ENCODE data around the gene NREP. TPM values are rescaled to one million over a fixed set of nuclear protein-coding genes. Genes with fewer than 3 reads are reported as not detected.

Gene NREP
- total RNA-seq, 5 donors from 2014 or later (not counting 1 experiment from before 2014, with no cell fraction given), result 2.1 to 9.0 (median 4.6) TPM

DNA sequence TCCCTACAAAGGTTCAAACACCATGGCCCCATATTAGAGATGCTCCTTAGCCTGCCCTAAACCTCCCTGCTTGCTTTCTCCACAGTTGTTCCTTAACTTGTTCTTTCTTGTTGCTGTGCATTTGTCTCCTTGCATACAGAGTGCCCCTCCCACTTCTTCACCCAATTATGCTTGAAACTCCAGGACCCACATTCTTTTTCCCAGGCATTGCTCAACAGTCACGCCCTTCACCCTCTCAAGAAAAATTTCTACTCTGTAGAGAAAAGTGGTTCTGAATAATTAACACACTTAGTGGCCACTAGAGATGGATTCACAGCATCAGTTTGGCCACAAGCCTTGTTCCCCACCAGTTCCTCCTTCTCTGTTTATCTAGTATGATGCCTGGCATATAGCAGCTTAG is 57.7 kb downstream of the NREP start:
- Mint-ChIP-seq H3K27me3 (peaks cover 0 to 8% of the 10 kb centered on the region in 2 donors), H3K4me3 (no peak overlapping the region), H3K9me3 (no peaks in the 10 kb centered on the region), H3K27ac (no peak overlapping the region), H3K4me1 (peaks cover 5 to 7% (median 6%) of the 10 kb centered on the region in 3 donors), H3K36me3 (no peaks in the 10 kb centered on the region)
- H3K27me3 ChIP-seq (replicated peaks in 1 of 2; ENCODE audit: control insufficient read depth in 2 of 2, extremely low read depth in 1 of 2, insufficient read depth in 2 of 2, low read length in 1 of 2), result peaks cover 0 to 2% of the 10 kb centered on the region in 2 experiments
- no CpG with 5 or more reads among the region's 1 CpG for WGBS (ENCODE audit: insufficient coverage)
- H3K36me3 ChIP-seq (ENCODE audit: control insufficient read depth in 2 of 2, extremely low read depth in 1 of 2, insufficient read depth in 1 of 2, low read length in 1 of 2), result no peaks in the 10 kb centered on the region
- POLR2A ChIA-PET, result no interaction called here
- H3K27ac ChIP-seq (ENCODE audit: low read length), result no peak overlapping the region
- DNase-seq (no peak), ATAC-seq (replicated peaks in 1 of 4) (no peak)
- CTCF ChIA-PET, result interaction anchor here in 1 of 2 donors (0.6 kb wide), 1 partner anchor 9 kb away, joined by 3 read pairs; no protein-coding TSS in a partner anchor
- H3K4me1 ChIP-seq (ENCODE audit: control insufficient read depth in 1 of 2, extremely low read depth in 1 of 2, insufficient read depth in 2 of 2, low read length in 2 of 2), result peaks cover 3 to 6% of the 10 kb centered on the region in 2 experiments
- H3K4me3 ChIP-seq (ENCODE audit: control insufficient read depth in 1 of 2, extremely low read depth in 1 of 2, low read length in 1 of 2), result no peak overlapping the region
- no peaks in the 10 kb centered on the region for H3K9me3 ChIP-seq

DNA sequence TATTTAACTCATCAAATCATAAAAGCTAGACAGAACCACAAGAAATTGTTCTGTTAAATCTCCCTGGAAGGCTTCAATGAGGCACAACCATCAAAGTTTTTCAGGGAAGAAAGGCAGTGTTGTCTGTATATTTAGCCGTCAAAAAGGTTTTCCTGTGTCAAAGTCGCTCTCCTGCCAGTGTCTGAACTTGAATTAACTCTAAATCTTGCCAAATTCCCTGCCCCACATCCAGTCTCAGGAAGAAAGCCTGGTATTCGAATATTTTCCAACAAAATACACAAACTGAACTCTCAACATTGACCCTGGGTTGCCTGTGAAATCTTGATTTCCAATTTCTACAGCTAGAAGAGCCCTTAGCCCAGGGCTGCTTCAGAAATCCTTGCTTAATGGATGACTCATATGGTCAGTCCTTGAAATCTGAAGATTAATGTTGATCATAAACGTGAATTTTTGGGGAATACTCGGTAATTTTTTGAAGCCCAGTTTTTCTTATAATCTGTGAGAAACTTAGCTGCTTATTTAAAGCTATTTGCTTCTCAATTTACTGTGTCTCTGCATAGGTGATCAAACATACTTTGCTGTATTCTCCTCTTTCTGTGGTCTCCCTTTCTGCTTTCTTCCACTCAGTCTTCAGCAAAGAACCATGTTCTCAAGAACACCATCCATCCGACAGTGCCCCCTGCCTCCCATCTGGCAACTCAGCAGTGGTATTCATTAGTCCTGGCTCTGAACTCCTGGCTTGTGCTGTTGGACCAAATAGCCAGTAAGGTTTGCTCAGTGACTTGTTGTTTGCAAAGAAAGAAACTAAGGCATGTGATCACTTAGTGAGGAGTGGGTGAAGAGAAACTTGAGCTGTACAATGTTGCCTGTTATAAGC is 58.9 kb downstream of the NREP start:
- H3K27ac Mint-ChIP-seq, result no peak overlapping the region
- CTCF ChIA-PET, result no interaction called here
- POLR2A ChIA-PET, result no interaction called here
- H3K9me3 Mint-ChIP-seq, result no peaks in the 10 kb centered on the region
- 68% methylated on average over 4 of the region's 6 CpGs for WGBS (ENCODE audit: insufficient coverage)
- Histone ChIP-seq H3K27ac (ENCODE audit: low read length) (no peak overlapping the region), H3K36me3 (ENCODE audit: control insufficient read depth in 2 of 2, extremely low read depth in 1 of 2, insufficient read depth in 1 of 2, low read length in 1 of 2) (no peaks in the 10 kb centered on the region), H3K9me3 (no peaks in the 10 kb centered on the region), H3K27me3 (replicated peaks in 1 of 2; ENCODE audit: control insufficient read depth in 2 of 2, extremely low read depth in 1 of 2, insufficient read depth in 2 of 2, low read length in 1 of 2) (peaks cover 0 to 2% of the 10 kb centered on the region in 2 experiments), H3K4me3 (ENCODE audit: control insufficient read depth in 1 of 2, extremely low read depth in 1 of 2, low read length in 1 of 2) (no peak overlapping the region), H3K4me1 (ENCODE audit: control insufficient read depth in 1 of 2, extremely low read depth in 1 of 2, insufficient read depth in 2 of 2, low read length in 2 of 2) (no peaks in the 10 kb centered on the region)
- H3K4me1 Mint-ChIP-seq, result no peaks in the 10 kb centered on the region
- ATAC-seq (replicated peaks in 1 of 4), result no peak
- H3K27me3 Mint-ChIP-seq, result peaks cover 0 to 8% of the 10 kb centered on the region in 2 donors
- DNase-seq, result no peak
- H3K36me3 Mint-ChIP-seq, result no peaks in the 10 kb centered on the region
- H3K4me3 Mint-ChIP-seq, result no peak overlapping the region

DNA sequence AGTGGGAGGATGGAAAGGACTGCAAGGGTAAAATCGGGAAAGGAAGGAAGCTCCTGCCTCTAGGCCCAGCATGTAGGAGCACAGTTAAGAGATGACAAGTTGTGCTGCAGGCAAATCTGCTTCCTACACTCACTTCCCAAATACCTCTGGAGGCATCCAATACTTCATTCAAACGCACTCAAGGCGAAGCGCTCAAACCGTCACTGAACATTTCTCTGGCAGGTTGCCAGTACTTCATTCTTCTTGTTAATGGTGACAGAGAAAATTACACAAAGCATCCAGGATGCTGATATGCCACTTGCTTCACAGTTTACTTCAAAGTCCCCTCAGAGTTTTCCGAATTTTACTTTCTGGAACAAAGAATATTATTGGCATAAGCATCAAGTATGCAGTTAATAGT is 59.8 kb downstream of the NREP start:
- ATAC-seq (replicated peaks in 1 of 4), result no peak
- Mint-ChIP-seq H3K4me1 (no peaks in the 10 kb centered on the region), H3K4me3 (no peak overlapping the region), H3K9me3 (no peaks in the 10 kb centered on the region), H3K27me3 (peaks cover 0 to 14% of the 10 kb centered on the region in 2 donors), H3K36me3 (no peaks in the 10 kb centered on the region), H3K27ac (no peak overlapping the region)
- ChIA-PET POLR2A (no interaction called here), CTCF (no interaction called here)
- WGBS (ENCODE audit: insufficient coverage), result 100% methylated on average over 1 of the region's 6 CpGs
- Histone ChIP-seq H3K4me3 (ENCODE audit: control insufficient read depth in 1 of 2, extremely low read depth in 1 of 2, low read length in 1 of 2) (no peak overlapping the region), H3K4me1 (ENCODE audit: control insufficient read depth in 1 of 2, extremely low read depth in 1 of 2, insufficient read depth in 2 of 2, low read length in 2 of 2) (no peaks in the 10 kb centered on the region), H3K27me3 (replicated peaks in 1 of 2; ENCODE audit: control insufficient read depth in 2 of 2, extremely low read depth in 1 of 2, insufficient read depth in 2 of 2, low read length in 1 of 2) (peaks cover 0 to 2% of the 10 kb centered on the region in 2 experiments), H3K36me3 (ENCODE audit: control insufficient read depth in 2 of 2, extremely low read depth in 1 of 2, insufficient read depth in 1 of 2, low read length in 1 of 2) (no peaks in the 10 kb centered on the region), H3K9me3 (no peaks in the 10 kb centered on the region), H3K27ac (ENCODE audit: low read length) (no peak overlapping the region)
- no peak for DNase-seq

DNA sequence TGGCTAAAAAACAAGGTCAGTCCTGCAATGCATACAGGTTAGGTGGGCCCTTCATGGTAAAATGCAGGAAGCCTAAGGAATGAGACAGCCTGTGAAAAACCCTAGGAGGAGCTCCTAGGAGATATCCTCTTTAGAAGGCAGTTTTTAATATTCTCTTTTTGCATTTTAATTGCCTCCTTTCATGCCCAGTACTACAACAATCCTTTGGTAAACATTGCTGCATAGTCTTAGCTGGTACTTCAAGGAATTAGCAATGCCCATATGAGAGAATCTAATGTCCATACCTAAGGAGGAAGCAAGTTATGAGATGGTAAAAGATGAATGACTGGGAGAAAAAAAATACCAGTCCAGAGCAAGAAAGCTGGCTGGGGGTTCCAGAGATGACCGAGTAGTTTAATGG is 61.0 kb downstream of the NREP start:
- H3K9me3 Mint-ChIP-seq, result no peaks in the 10 kb centered on the region
- Histone ChIP-seq H3K36me3 (ENCODE audit: control insufficient read depth in 2 of 2, extremely low read depth in 1 of 2, insufficient read depth in 1 of 2, low read length in 1 of 2) (no peaks in the 10 kb centered on the region), H3K27ac (ENCODE audit: low read length) (no peak overlapping the region), H3K9me3 (no peaks in the 10 kb centered on the region), H3K4me1 (ENCODE audit: control insufficient read depth in 1 of 2, extremely low read depth in 1 of 2, insufficient read depth in 2 of 2, low read length in 2 of 2) (no peaks in the 10 kb centered on the region), H3K4me3 (ENCODE audit: control insufficient read depth in 1 of 2, extremely low read depth in 1 of 2, low read length in 1 of 2) (no peak overlapping the region), H3K27me3 (replicated peaks in 1 of 2; ENCODE audit: control insufficient read depth in 2 of 2, extremely low read depth in 1 of 2, insufficient read depth in 2 of 2, low read length in 1 of 2) (peaks cover 0 to 2% of the 10 kb centered on the region in 2 experiments)
- no peak overlapping the region for H3K27ac Mint-ChIP-seq
- no peaks in the 10 kb centered on the region for H3K4me1 Mint-ChIP-seq
- no peak overlapping the region for H3K4me3 Mint-ChIP-seq
- DNase-seq, result no peak
- ATAC-seq (replicated peaks in 1 of 4), result no peak
- CTCF ChIA-PET, result no interaction called here
- no peaks in the 10 kb centered on the region for H3K36me3 Mint-ChIP-seq
- peaks cover 0 to 14% of the 10 kb centered on the region in 2 donors for H3K27me3 Mint-ChIP-seq
- WGBS (ENCODE audit: insufficient coverage), result no CpG with 5 or more reads among the region's 1 CpG
- POLR2A ChIA-PET, result interaction anchor here in 1 of 2 donors (0.6 kb wide), 1 partner anchor 544 kb away, joined by 3 read pairs; no protein-coding TSS in a partner anchor

DNA sequence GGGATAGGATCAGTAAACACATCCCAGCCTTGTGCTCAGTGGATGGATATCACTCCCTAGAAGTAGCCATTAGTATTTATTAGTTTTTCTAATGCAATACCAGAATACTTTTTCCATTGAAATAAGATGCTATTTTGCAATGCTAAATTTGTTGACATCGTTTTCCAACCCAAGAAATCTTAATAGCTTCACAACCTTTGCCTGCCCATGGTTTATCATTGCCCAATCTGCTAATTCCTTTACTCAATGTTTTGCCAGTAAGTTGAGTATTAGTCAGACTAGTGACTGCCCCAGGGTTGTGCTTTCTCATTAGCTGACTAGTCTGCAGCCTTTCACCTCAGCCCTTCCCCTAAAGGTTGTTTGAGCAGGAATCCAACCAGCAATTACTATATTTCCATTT is 62.9 kb downstream of the NREP start:
- Mint-ChIP-seq H3K36me3 (no peaks in the 10 kb centered on the region), H3K27ac (no peak overlapping the region), H3K4me1 (no peaks in the 10 kb centered on the region), H3K4me3 (no peak overlapping the region), H3K27me3 (peaks cover 0 to 9% of the 10 kb centered on the region in 2 donors), H3K9me3 (no peaks in the 10 kb centered on the region)
- ChIA-PET CTCF (no interaction called here), POLR2A (interaction anchor here (0.7 kb wide), 2 partner anchors 9 to 67 kb away, joined by 4 to 7 read pairs; no protein-coding TSS in a partner anchor)
- no peaks in the 10 kb centered on the region for H3K9me3 ChIP-seq
- peaks cover 0 to 2% of the 10 kb centered on the region in 2 experiments for H3K27me3 ChIP-seq (replicated peaks in 1 of 2; ENCODE audit: control insufficient read depth in 2 of 2, extremely low read depth in 1 of 2, insufficient read depth in 2 of 2, low read length in 1 of 2)
- no peak overlapping the region for H3K4me3 ChIP-seq (ENCODE audit: control insufficient read depth in 1 of 2, extremely low read depth in 1 of 2, low read length in 1 of 2)
- no peaks in the 10 kb centered on the region for H3K36me3 ChIP-seq (ENCODE audit: control insufficient read depth in 2 of 2, extremely low read depth in 1 of 2, insufficient read depth in 1 of 2, low read length in 1 of 2)
- no peak for DNase-seq
- no peak overlapping the region for H3K27ac ChIP-seq (ENCODE audit: low read length)
- ATAC-seq (replicated peaks in 1 of 4), result no peak
- H3K4me1 ChIP-seq (ENCODE audit: control insufficient read depth in 1 of 2, extremely low read depth in 1 of 2, insufficient read depth in 2 of 2, low read length in 2 of 2), result no peaks in the 10 kb centered on the region
- no CpG with 5 or more reads among the region's 1 CpG for WGBS (ENCODE audit: insufficient coverage)

DNA sequence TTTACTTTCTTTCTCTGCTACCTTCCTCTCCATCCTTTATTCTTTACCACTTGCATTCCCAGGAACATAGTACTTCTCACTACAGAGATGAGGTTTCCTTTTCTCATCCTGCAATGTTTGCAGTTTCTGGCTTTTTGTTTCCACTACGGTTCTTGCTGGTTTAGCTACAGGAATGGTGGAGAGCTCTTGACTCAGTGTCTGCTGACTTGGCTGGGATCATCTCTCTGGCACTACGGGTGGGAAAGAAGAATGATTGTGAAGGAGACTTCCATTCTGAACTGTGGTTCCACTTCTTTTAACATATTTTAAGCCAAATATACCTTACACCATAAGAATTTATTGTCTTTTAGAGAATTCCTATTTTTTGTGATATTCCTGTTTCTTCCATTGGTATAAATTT is 65.1 kb downstream of the NREP start:
- no peaks in the 10 kb centered on the region for H3K9me3 Mint-ChIP-seq
- H3K27ac Mint-ChIP-seq, result no peak overlapping the region
- ATAC-seq (replicated peaks in 1 of 4), result no peak
- no peak overlapping the region for H3K4me3 Mint-ChIP-seq
- no peaks in the 10 kb centered on the region for H3K36me3 ChIP-seq (ENCODE audit: control insufficient read depth in 2 of 2, extremely low read depth in 1 of 2, insufficient read depth in 1 of 2, low read length in 1 of 2)
- ChIA-PET POLR2A (no interaction called here), CTCF (no interaction called here)
- no CpG with 5 or more reads among the region's 2 CpGs for WGBS (ENCODE audit: insufficient coverage)
- H3K4me3 ChIP-seq (ENCODE audit: control insufficient read depth in 1 of 2, extremely low read depth in 1 of 2, low read length in 1 of 2), result no peak overlapping the region
- H3K4me1 Mint-ChIP-seq, result no peaks in the 10 kb centered on the region
- DNase-seq, result no peak
- no peaks in the 10 kb centered on the region for H3K4me1 ChIP-seq (ENCODE audit: control insufficient read depth in 1 of 2, extremely low read depth in 1 of 2, insufficient read depth in 2 of 2, low read length in 2 of 2)
- no peaks in the 10 kb centered on the region for H3K36me3 Mint-ChIP-seq
- no peak overlapping the region for H3K27ac ChIP-seq (ENCODE audit: low read length)
- H3K9me3 ChIP-seq, result no peaks in the 10 kb centered on the region
- peaks cover 0 to 2% of the 10 kb centered on the region in 2 experiments for H3K27me3 ChIP-seq (replicated peaks in 1 of 2; ENCODE audit: control insufficient read depth in 2 of 2, extremely low read depth in 1 of 2, insufficient read depth in 2 of 2, low read length in 1 of 2)
- H3K27me3 Mint-ChIP-seq, result peaks cover 0 to 5% of the 10 kb centered on the region in 2 donors
